H9 (cell line): Measurements from ENCODE around the gene MRPL43. TPM values are rescaled to one million over a fixed set of nuclear protein-coding genes. Genes with fewer than 3 reads are reported as not detected.

ENCODE experiments used
- DNase-seq: peaks from one replicate; pipeline ENCODE4 v3.0.0-alpha.2; 2017
- H2AFZ ChIP-seq: one replicate; pipeline ENCODE4 v1.6.1; 2013; ENCODE audit warnings: mild to moderate bottlenecking, low read length, control low read depth, moderate library complexity
- H2AK5ac ChIP-seq: 2 replicates; pipeline ENCODE4 v1.6.1; 2013; ENCODE audit warnings: low read length, control low read depth, mixed read lengths; ENCODE audit not compliant: insufficient read length
- H2BK120ac ChIP-seq: one replicate; pipeline ENCODE4 v1.6.1; 2013; ENCODE audit warnings: low read depth, mild to moderate bottlenecking, low read length, control low read depth, inconsistent platforms; ENCODE audit not compliant: poor library complexity, severe bottlenecking
- H2BK12ac ChIP-seq: 2 replicates; pipeline ENCODE4 v1.6.1; 2013; ENCODE audit warnings: low read length, control low read depth, mixed read lengths, low read depth; ENCODE audit not compliant: insufficient read length
- H2BK15ac ChIP-seq: 2 replicates; pipeline ENCODE4 v1.6.1; 2013; ENCODE audit warnings: low read depth, low read length, control low read depth
- H2BK20ac ChIP-seq: one replicate; pipeline ENCODE4 v1.6.1; 2013; ENCODE audit warnings: low read depth, mild to moderate bottlenecking, low read length, control low read depth, inconsistent platforms; ENCODE audit not compliant: poor library complexity, severe bottlenecking
- H2BK5ac ChIP-seq: 2 replicates; pipeline ENCODE4 v1.6.1; 2013; ENCODE audit warnings: low read length, control low read depth, mixed read lengths; ENCODE audit not compliant: insufficient read length
- H3K14ac ChIP-seq: 2 replicates; pipeline ENCODE4 v1.6.1; 2013; ENCODE audit warnings: low read length, control low read depth; ENCODE audit not compliant: insufficient read depth
- H3K18ac ChIP-seq: 2 replicates; pipeline ENCODE4 v1.6.1; 2013; ENCODE audit warnings: low read depth, mild to moderate bottlenecking, mixed read lengths, low read length, control low read depth; ENCODE audit not compliant: insufficient read length
- H3K23ac ChIP-seq: 2 replicates; pipeline ENCODE4 v1.6.1; 2013; ENCODE audit warnings: low read length, control low read depth, mixed read lengths, low read depth; ENCODE audit not compliant: insufficient read length
- H3K23me2 ChIP-seq: 2 replicates; pipeline ENCODE4 v1.6.1; 2013; ENCODE audit warnings: low read depth, mild to moderate bottlenecking, mixed read lengths, low read length, control low read depth; ENCODE audit not compliant: insufficient read length, poor library complexity, severe bottlenecking
- H3K27ac ChIP-seq: 2 replicates; pipeline ENCODE4 v1.5.1; 2013; ENCODE audit warnings: low read length, control low read depth, mixed read lengths, low read depth; ENCODE audit not compliant: insufficient read length
- H3K27me3 ChIP-seq: 2 replicates; pipeline ENCODE4 v1.6.1; 2013; ENCODE audit warnings: low read length, control low read depth, inconsistent platforms; ENCODE audit not compliant: insufficient read depth
- H3K4ac ChIP-seq: 2 replicates; pipeline ENCODE4 v1.6.1; 2013; ENCODE audit warnings: low read depth, mild to moderate bottlenecking, control low read depth, inconsistent platforms, low read length, moderate library complexity
- H3K4me1 ChIP-seq: 2 replicates; pipeline ENCODE4 v1.6.1; 2013; ENCODE audit warnings: low read length, control low read depth, inconsistent platforms; ENCODE audit not compliant: insufficient read depth
- H3K4me2 ChIP-seq: 2 replicates; pipeline ENCODE4 v1.6.1; 2013; ENCODE audit warnings: low read length, control low read depth, mixed read lengths; ENCODE audit not compliant: insufficient read length, insufficient read depth
- H3K56ac ChIP-seq: 2 replicates; pipeline ENCODE4 v1.6.1; 2013; ENCODE audit warnings: low read depth, mild to moderate bottlenecking, mixed read lengths, low read length, control low read depth; ENCODE audit not compliant: insufficient read length
- H3K79me1 ChIP-seq: 2 replicates; pipeline ENCODE4 v1.6.1; 2013; ENCODE audit warnings: low read depth, mild to moderate bottlenecking, moderate library complexity, low read length, control low read depth, inconsistent platforms; ENCODE audit not compliant: insufficient read depth, poor library complexity, severe bottlenecking
- H3K79me2 ChIP-seq: 2 replicates; pipeline ENCODE4 v1.6.1; 2013; ENCODE audit warnings: low read length, control low read depth, inconsistent platforms; ENCODE audit not compliant: insufficient read depth
- H3K9ac ChIP-seq: 2 replicates; pipeline ENCODE4 v1.6.1; 2013; ENCODE audit warnings: low read length, control low read depth, mixed read lengths; ENCODE audit not compliant: insufficient read length; ENCODE audit errors: extremely low read depth
- H3K9me3 ChIP-seq: one replicate; pipeline ENCODE4 v1.6.1; 2013; ENCODE audit warnings: low read depth, low read length, inconsistent platforms; ENCODE audit not compliant: control insufficient read depth
- H3T11ph ChIP-seq: one replicate; pipeline ENCODE4 v1.6.1; 2013; ENCODE audit warnings: mild to moderate bottlenecking, low read length, control low read depth, inconsistent platforms
- H4K20me1 ChIP-seq: one replicate; pipeline ENCODE4 v1.6.1; 2013; ENCODE audit not compliant: control insufficient read depth, insufficient read length, insufficient read depth
- H4K5ac ChIP-seq: 2 replicates; pipeline ENCODE4 v1.6.1; 2013; ENCODE audit warnings: low read depth, mild to moderate bottlenecking, mixed read lengths, low read length, control low read depth; ENCODE audit not compliant: insufficient read length
- H4K8ac ChIP-seq: replicated peaks from 2 replicates; pipeline ENCODE4 v1.6.1; 2013; ENCODE audit warnings: low read length, control low read depth, mixed read lengths, low read depth; ENCODE audit not compliant: insufficient read length
- H4K91ac ChIP-seq: 2 replicates; pipeline ENCODE4 v1.6.1; 2013; ENCODE audit warnings: low read depth, mild to moderate bottlenecking, moderate library complexity, mixed read lengths, low read length, control low read depth; ENCODE audit not compliant: insufficient read length
- H3K27ac Mint-ChIP-seq, 3 experiments: 2 replicates in 2 of 3; 3 replicates in 1 of 3; pipeline ENCODE4 v1.8.0; 2020 to 2021; ENCODE audit warnings: mixed read lengths in 3 of 3, mild to moderate bottlenecking in 1 of 3, moderate library complexity in 1 of 3
- H3K27me3 Mint-ChIP-seq: 2 replicates; pipeline ENCODE4 v1.8.0; 2021; ENCODE audit warnings: low read depth, mild to moderate bottlenecking, moderate library complexity, mixed read lengths
- H3K36me3 Mint-ChIP-seq, 3 experiments: 2 replicates in 2 of 3; 3 replicates in 1 of 3; pipeline ENCODE4 v1.8.0; 2020 to 2021; ENCODE audit warnings: low read depth in 3 of 3, mixed read lengths in 3 of 3; ENCODE audit not compliant: insufficient read depth in 1 of 3
- H3K4me1 Mint-ChIP-seq, 2 experiments: 2 replicates each; pipeline ENCODE4 v1.8.0; 2020; ENCODE audit warnings: mixed read lengths in 2 of 2
- H3K4me3 Mint-ChIP-seq, 2 experiments: 2 replicates in 1 of 2; 3 replicates in 1 of 2; pipeline ENCODE4 v1.8.0; 2020 to 2021; ENCODE audit warnings: mild to moderate bottlenecking in 2 of 2, mixed read lengths in 2 of 2, moderate library complexity in 1 of 2
- H3K9me3 Mint-ChIP-seq, 2 experiments: 2 replicates in 1 of 2; 3 replicates in 1 of 2; pipeline ENCODE4 v1.8.0; 2020; ENCODE audit warnings: mild to moderate bottlenecking in 2 of 2, mixed read lengths in 2 of 2, moderate library complexity in 1 of 2
- CTCF ChIP-seq: fragments of 200-600 bp; sonication (generic); conservative IDR thresholded peaks from 3 replicates; pipeline ENCODE4 v1.8.0; 2021; ENCODE audit warnings: antibody characterized with exemption, mild to moderate bottlenecking
- WGBS: extraction: QIAGEN DNeasy Blood & Tissue Kit; methylation state at CpG from one replicate; pipeline ENCODE4 v1.1.7; 2013; ENCODE audit warnings: missing lambda C conversion rate, low lambda C conversion rate, mixed read lengths; ENCODE audit not compliant: insufficient read length; ENCODE audit errors: extremely low coverage; 5-methylcytosine and 5-hydroxymethylcytosine counted together
- total RNA-seq: library from RNA; stranded (reverse); gene quantifications from 2 replicates; pipeline ENCODE4 v1.2.1, GENCODE V29; 2021

MRPL43 gene
- total RNA-seq, 1 experiment from 2014 or later: 70.3 TPM

GRCh38 chr10:100999742-101000126, 12.4 kb upstream of the MRPL43 start, which contains the start of gene LZTS2:
LZTS2 (plus strand) TSS chr10:100999808; CDS start chr10:101002539, 2,731 bp downstream.
- Histone ChIP-seq H3K4ac (no peak within 1 kb of the TSS; the same call in 1 of the 2 replicates), H3K56ac (no peak within 1 kb of the TSS), H3K14ac (peak within 1 kb of the TSS; percentile 89), H4K91ac (no peak within 1 kb of the TSS), H3K9me3 (no peaks in the 10 kb centered on the region), H2AFZ (no peak within 1 kb of the TSS), H3K79me1 (no peaks in the 10 kb centered on the region), H2BK12ac (no peak within 1 kb of the TSS), H3K23me2 (peaks cover 33% of the 10 kb centered on the region), H3K27ac (peak within 1 kb of the TSS; percentile 14), H2BK5ac (no peak within 1 kb of the TSS), H3K27me3 (no peaks in the 10 kb centered on the region), H2BK15ac (no peak within 1 kb of the TSS), H4K5ac (no peak within 1 kb of the TSS), H4K20me1 (no peaks in the 10 kb centered on the region), H3K4me2 (peak within 1 kb of the TSS; percentile 98), H2AK5ac (no peak within 1 kb of the TSS), H3K79me2 (no peaks in the 10 kb centered on the region; the same call in 1 of the 2 replicates), H4K8ac (no peak within 1 kb of the TSS), H3K23ac (no peak within 1 kb of the TSS), H2BK120ac (no peak within 1 kb of the TSS), H2BK20ac (no peak within 1 kb of the TSS), H3K4me1 (peaks cover 2% of the 10 kb centered on the region; the same call in 1 of the 2 replicates), H3T11ph (no peak within 1 kb of the TSS), H3K18ac (peak within 1 kb of the TSS; percentile 88), H3K9ac (peak within 1 kb of the TSS; percentile 86)
- no peak for DNase-seq
- Mint-ChIP-seq H3K4me1 (peaks cover 30 to 35% of the 10 kb centered on the region in 2 experiments), H3K4me3 (peak within 1 kb of the TSS; percentile 88 to 92), H3K27ac (peak within 1 kb of the TSS; percentile 71 to 97 (median 94)), H3K27me3 (no peaks in the 10 kb centered on the region), H3K9me3 (no peaks in the 10 kb centered on the region; a peak in 2 of 5 replicates), H3K36me3 (peaks cover 11 to 26% (median 22%) of the 10 kb centered on the region in 3 experiments)
- WGBS: no CpG with 5 or more reads among the region's 44 CpGs
- no peak for TF ChIP-seq CTCF
